Measurements from ENCODE around the gene GRIK4.

DNA sequence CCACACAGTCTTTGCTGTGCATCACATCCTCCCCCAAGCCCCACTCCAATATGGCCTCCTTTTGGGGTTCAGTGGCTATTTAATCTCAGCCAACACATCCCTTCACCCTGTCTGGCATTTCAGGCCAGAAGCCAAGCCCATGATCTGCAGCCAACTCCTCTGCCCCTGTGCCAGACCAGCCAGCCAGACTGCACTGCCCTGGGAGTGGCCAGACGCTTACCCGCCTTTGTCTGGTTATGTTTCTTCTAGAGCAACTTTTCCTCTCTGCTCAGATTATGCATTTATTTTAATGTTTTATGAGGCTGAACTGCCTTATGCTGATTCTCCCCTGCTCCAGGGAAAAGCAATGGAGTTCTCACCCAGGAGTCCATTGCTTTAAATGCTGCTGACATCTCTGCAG is 305.6 kb downstream of the GRIK4 start:
- TF ChIP-seq CTCF (IDR thresholded peaks at IDR 0.05; ENCODE audit: poor library complexity, severe bottlenecking), result no peak
- no peak for TF ChIP-seq REST (IDR thresholded peaks at IDR 0.05; ENCODE audit: borderline replicate concordance)
- no peak for TF ChIP-seq EZH2 (IDR thresholded peaks at IDR 0.05; ENCODE audit: borderline replicate concordance, insufficient read depth, low read length, poor library complexity, severe bottlenecking)
- no peak for TF ChIP-seq TAF1 (IDR thresholded peaks at IDR 0.05; ENCODE audit: low read depth)
- TF ChIP-seq RAD21 (conservative IDR thresholded peaks at IDR 0.05), result no peak
- no peak for TF ChIP-seq EP300 (conservative IDR thresholded peaks at IDR 0.05; ENCODE audit: poor library complexity, severe bottlenecking)
- TF ChIP-seq POLR2AphosphoS5 (IDR thresholded peaks at IDR 0.05), result no peak
- no peak for TF ChIP-seq MXI1 (conservative IDR thresholded peaks at IDR 0.05; ENCODE audit: poor library complexity, severe bottlenecking)
- TF ChIP-seq SMC3 (conservative IDR thresholded peaks at IDR 0.05; ENCODE audit: poor library complexity), result no peak

All from neural cell (in vitro differentiated cells).